ENCODE data around the gene ZNF430.

GRCh38 chr19:21087871-21088270 is 67.4 kb downstream of the ZNF430 start:
- no peak for TF ChIP-seq CTCF (IDR thresholded peaks at IDR 0.05)
- TF ChIP-seq POLR2A (IDR thresholded peaks at IDR 0.05) = no peak

Measured in Peyer's patch (tissue), 4 donors.